H9 (cell line): ENCODE data around the gene RERE. TPM values are rescaled to one million over a fixed set of nuclear protein-coding genes. Genes with fewer than 3 reads are reported as not detected.

ENCODE experiments used
- DNase-seq: peaks from one replicate; pipeline ENCODE4 v3.0.0-alpha.2; 2017
- H2AFZ ChIP-seq: one replicate; pipeline ENCODE4 v1.6.1; 2013; ENCODE audit warnings: mild to moderate bottlenecking, low read length, control low read depth, moderate library complexity
- H2AK5ac ChIP-seq: 2 replicates; pipeline ENCODE4 v1.6.1; 2013; ENCODE audit warnings: low read length, control low read depth, mixed read lengths; ENCODE audit not compliant: insufficient read length
- H2BK120ac ChIP-seq: one replicate; pipeline ENCODE4 v1.6.1; 2013; ENCODE audit warnings: low read depth, mild to moderate bottlenecking, low read length, control low read depth, inconsistent platforms; ENCODE audit not compliant: poor library complexity, severe bottlenecking
- H2BK12ac ChIP-seq: 2 replicates; pipeline ENCODE4 v1.6.1; 2013; ENCODE audit warnings: low read length, control low read depth, mixed read lengths, low read depth; ENCODE audit not compliant: insufficient read length
- H2BK15ac ChIP-seq: 2 replicates; pipeline ENCODE4 v1.6.1; 2013; ENCODE audit warnings: low read depth, low read length, control low read depth
- H2BK20ac ChIP-seq: one replicate; pipeline ENCODE4 v1.6.1; 2013; ENCODE audit warnings: low read depth, mild to moderate bottlenecking, low read length, control low read depth, inconsistent platforms; ENCODE audit not compliant: poor library complexity, severe bottlenecking
- H2BK5ac ChIP-seq: 2 replicates; pipeline ENCODE4 v1.6.1; 2013; ENCODE audit warnings: low read length, control low read depth, mixed read lengths; ENCODE audit not compliant: insufficient read length
- H3K14ac ChIP-seq: 2 replicates; pipeline ENCODE4 v1.6.1; 2013; ENCODE audit warnings: low read length, control low read depth; ENCODE audit not compliant: insufficient read depth
- H3K18ac ChIP-seq: 2 replicates; pipeline ENCODE4 v1.6.1; 2013; ENCODE audit warnings: low read depth, mild to moderate bottlenecking, mixed read lengths, low read length, control low read depth; ENCODE audit not compliant: insufficient read length
- H3K23ac ChIP-seq: 2 replicates; pipeline ENCODE4 v1.6.1; 2013; ENCODE audit warnings: low read length, control low read depth, mixed read lengths, low read depth; ENCODE audit not compliant: insufficient read length
- H3K23me2 ChIP-seq: 2 replicates; pipeline ENCODE4 v1.6.1; 2013; ENCODE audit warnings: low read depth, mild to moderate bottlenecking, mixed read lengths, low read length, control low read depth; ENCODE audit not compliant: insufficient read length, poor library complexity, severe bottlenecking
- H3K27ac ChIP-seq: 2 replicates; pipeline ENCODE4 v1.5.1; 2013; ENCODE audit warnings: low read length, control low read depth, mixed read lengths, low read depth; ENCODE audit not compliant: insufficient read length
- H3K27me3 ChIP-seq: 2 replicates; pipeline ENCODE4 v1.6.1; 2013; ENCODE audit warnings: low read length, control low read depth, inconsistent platforms; ENCODE audit not compliant: insufficient read depth
- H3K4ac ChIP-seq: 2 replicates; pipeline ENCODE4 v1.6.1; 2013; ENCODE audit warnings: low read depth, mild to moderate bottlenecking, control low read depth, inconsistent platforms, low read length, moderate library complexity
- H3K4me1 ChIP-seq: 2 replicates; pipeline ENCODE4 v1.6.1; 2013; ENCODE audit warnings: low read length, control low read depth, inconsistent platforms; ENCODE audit not compliant: insufficient read depth
- H3K4me2 ChIP-seq: 2 replicates; pipeline ENCODE4 v1.6.1; 2013; ENCODE audit warnings: low read length, control low read depth, mixed read lengths; ENCODE audit not compliant: insufficient read length, insufficient read depth
- H3K56ac ChIP-seq: 2 replicates; pipeline ENCODE4 v1.6.1; 2013; ENCODE audit warnings: low read depth, mild to moderate bottlenecking, mixed read lengths, low read length, control low read depth; ENCODE audit not compliant: insufficient read length
- H3K79me1 ChIP-seq: 2 replicates; pipeline ENCODE4 v1.6.1; 2013; ENCODE audit warnings: low read depth, mild to moderate bottlenecking, moderate library complexity, low read length, control low read depth, inconsistent platforms; ENCODE audit not compliant: insufficient read depth, poor library complexity, severe bottlenecking
- H3K79me2 ChIP-seq: 2 replicates; pipeline ENCODE4 v1.6.1; 2013; ENCODE audit warnings: low read length, control low read depth, inconsistent platforms; ENCODE audit not compliant: insufficient read depth
- H3K9ac ChIP-seq: 2 replicates; pipeline ENCODE4 v1.6.1; 2013; ENCODE audit warnings: low read length, control low read depth, mixed read lengths; ENCODE audit not compliant: insufficient read length; ENCODE audit errors: extremely low read depth
- H3K9me3 ChIP-seq: one replicate; pipeline ENCODE4 v1.6.1; 2013; ENCODE audit warnings: low read depth, low read length, inconsistent platforms; ENCODE audit not compliant: control insufficient read depth
- H3T11ph ChIP-seq: one replicate; pipeline ENCODE4 v1.6.1; 2013; ENCODE audit warnings: mild to moderate bottlenecking, low read length, control low read depth, inconsistent platforms
- H4K20me1 ChIP-seq: one replicate; pipeline ENCODE4 v1.6.1; 2013; ENCODE audit not compliant: control insufficient read depth, insufficient read length, insufficient read depth
- H4K5ac ChIP-seq: 2 replicates; pipeline ENCODE4 v1.6.1; 2013; ENCODE audit warnings: low read depth, mild to moderate bottlenecking, mixed read lengths, low read length, control low read depth; ENCODE audit not compliant: insufficient read length
- H4K8ac ChIP-seq: replicated peaks from 2 replicates; pipeline ENCODE4 v1.6.1; 2013; ENCODE audit warnings: low read length, control low read depth, mixed read lengths, low read depth; ENCODE audit not compliant: insufficient read length
- H4K91ac ChIP-seq: 2 replicates; pipeline ENCODE4 v1.6.1; 2013; ENCODE audit warnings: low read depth, mild to moderate bottlenecking, moderate library complexity, mixed read lengths, low read length, control low read depth; ENCODE audit not compliant: insufficient read length
- H3K27ac Mint-ChIP-seq, 3 experiments: 2 replicates in 2 of 3; 3 replicates in 1 of 3; pipeline ENCODE4 v1.8.0; 2020 to 2021; ENCODE audit warnings: mixed read lengths in 3 of 3, mild to moderate bottlenecking in 1 of 3, moderate library complexity in 1 of 3
- H3K27me3 Mint-ChIP-seq: 2 replicates; pipeline ENCODE4 v1.8.0; 2021; ENCODE audit warnings: low read depth, mild to moderate bottlenecking, moderate library complexity, mixed read lengths
- H3K36me3 Mint-ChIP-seq, 3 experiments: 2 replicates in 2 of 3; 3 replicates in 1 of 3; pipeline ENCODE4 v1.8.0; 2020 to 2021; ENCODE audit warnings: low read depth in 3 of 3, mixed read lengths in 3 of 3; ENCODE audit not compliant: insufficient read depth in 1 of 3
- H3K4me1 Mint-ChIP-seq, 2 experiments: 2 replicates each; pipeline ENCODE4 v1.8.0; 2020; ENCODE audit warnings: mixed read lengths in 2 of 2
- H3K4me3 Mint-ChIP-seq, 2 experiments: 2 replicates in 1 of 2; 3 replicates in 1 of 2; pipeline ENCODE4 v1.8.0; 2020 to 2021; ENCODE audit warnings: mild to moderate bottlenecking in 2 of 2, mixed read lengths in 2 of 2, moderate library complexity in 1 of 2
- H3K9me3 Mint-ChIP-seq, 2 experiments: 2 replicates in 1 of 2; 3 replicates in 1 of 2; pipeline ENCODE4 v1.8.0; 2020; ENCODE audit warnings: mild to moderate bottlenecking in 2 of 2, mixed read lengths in 2 of 2, moderate library complexity in 1 of 2
- WGBS: extraction: QIAGEN DNeasy Blood & Tissue Kit; methylation state at CpG from one replicate; pipeline ENCODE4 v1.1.7; 2013; ENCODE audit warnings: missing lambda C conversion rate, low lambda C conversion rate, mixed read lengths; ENCODE audit not compliant: insufficient read length; ENCODE audit errors: extremely low coverage; 5-methylcytosine and 5-hydroxymethylcytosine counted together
- total RNA-seq: library from RNA; stranded (reverse); gene quantifications from 2 replicates; pipeline ENCODE4 v1.2.1, GENCODE V29; 2021
- TF ChIP-seq, protein P1 (sequence below): fragments of 200-600 bp; sonication (generic); conservative IDR thresholded peaks from 3 replicates; pipeline ENCODE4 v1.8.0; 2021; ENCODE audit warnings: antibody characterized with exemption, mild to moderate bottlenecking

The RERE gene
- total RNA-seq, 1 experiment from 2014 or later: 103 TPM

DNA sequence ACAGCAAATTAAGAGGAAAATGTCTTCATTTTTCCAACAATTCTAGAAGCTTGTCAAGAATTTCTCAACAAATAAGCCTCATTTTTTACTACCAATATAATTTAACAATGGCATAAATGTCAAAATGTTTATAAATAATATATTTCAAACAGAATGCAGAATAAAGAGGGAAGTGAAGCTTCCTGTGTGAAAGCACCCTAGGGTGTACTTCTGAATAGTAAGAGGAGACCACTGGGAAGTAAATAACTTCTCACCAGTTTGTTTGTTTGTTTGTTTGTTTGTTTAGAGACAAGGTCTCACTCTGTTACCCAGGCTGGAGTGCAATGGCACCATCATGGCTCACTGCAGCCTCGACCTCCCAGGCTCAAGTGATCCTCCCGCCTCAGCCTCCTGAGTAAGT lies 255.2 kb downstream of the RERE start:
- Mint-ChIP-seq H3K4me1 (peaks cover 23 to 30% of the 10 kb centered on the region in 2 experiments), H3K4me3 (no peak overlapping the region), H3K27ac (peak overlapping the region in 1 of 3 experiments; percentile 68; a peak in 1 of 7 replicates), H3K27me3 (no peaks in the 10 kb centered on the region), H3K9me3 (no peaks in the 10 kb centered on the region), H3K36me3 (peaks cover 3 to 7% (median 3%) of the 10 kb centered on the region in 3 experiments; a peak in 3 of 7 replicates)
- H3K79me2 ChIP-seq: peaks cover 11% of the 10 kb centered on the region; the same call in 1 of the 2 replicates
- no peak overlapping the region for H4K91ac ChIP-seq
- H3T11ph ChIP-seq: no peak overlapping the region
- no peak overlapping the region for H2BK5ac ChIP-seq
- H3K9me3 ChIP-seq: no peaks in the 10 kb centered on the region
- H3K23me2 ChIP-seq: no peaks in the 10 kb centered on the region
- WGBS: no CpG with 5 or more reads among the region's 2 CpGs
- H2BK15ac ChIP-seq: no peak overlapping the region
- no peak overlapping the region for H3K4ac ChIP-seq
- no peak overlapping the region for H3K14ac ChIP-seq
- no peaks in the 10 kb centered on the region for H4K20me1 ChIP-seq
- no peak overlapping the region for H3K18ac ChIP-seq
- no peak overlapping the region for H4K5ac ChIP-seq
- H2AFZ ChIP-seq: no peak overlapping the region
- no peak overlapping the region for H4K8ac ChIP-seq
- H2BK20ac ChIP-seq: no peak overlapping the region
- no peak overlapping the region for H3K23ac ChIP-seq
- DNase-seq: no peak
- peaks cover 3% of the 10 kb centered on the region; the same call in 1 of the 2 replicates for H3K4me1 ChIP-seq
- H3K27me3 ChIP-seq: no peaks in the 10 kb centered on the region
- no peak overlapping the region for H2BK120ac ChIP-seq
- H3K27ac ChIP-seq: no peak overlapping the region
- TF ChIP-seq, protein P1, sequence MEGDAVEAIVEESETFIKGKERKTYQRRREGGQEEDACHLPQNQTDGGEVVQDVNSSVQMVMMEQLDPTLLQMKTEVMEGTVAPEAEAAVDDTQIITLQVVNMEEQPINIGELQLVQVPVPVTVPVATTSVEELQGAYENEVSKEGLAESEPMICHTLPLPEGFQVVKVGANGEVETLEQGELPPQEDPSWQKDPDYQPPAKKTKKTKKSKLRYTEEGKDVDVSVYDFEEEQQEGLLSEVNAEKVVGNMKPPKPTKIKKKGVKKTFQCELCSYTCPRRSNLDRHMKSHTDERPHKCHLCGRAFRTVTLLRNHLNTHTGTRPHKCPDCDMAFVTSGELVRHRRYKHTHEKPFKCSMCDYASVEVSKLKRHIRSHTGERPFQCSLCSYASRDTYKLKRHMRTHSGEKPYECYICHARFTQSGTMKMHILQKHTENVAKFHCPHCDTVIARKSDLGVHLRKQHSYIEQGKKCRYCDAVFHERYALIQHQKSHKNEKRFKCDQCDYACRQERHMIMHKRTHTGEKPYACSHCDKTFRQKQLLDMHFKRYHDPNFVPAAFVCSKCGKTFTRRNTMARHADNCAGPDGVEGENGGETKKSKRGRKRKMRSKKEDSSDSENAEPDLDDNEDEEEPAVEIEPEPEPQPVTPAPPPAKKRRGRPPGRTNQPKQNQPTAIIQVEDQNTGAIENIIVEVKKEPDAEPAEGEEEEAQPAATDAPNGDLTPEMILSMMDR: no peak
- H3K9ac ChIP-seq: no peak overlapping the region
- H3K56ac ChIP-seq: no peak overlapping the region
- no peaks in the 10 kb centered on the region for H3K79me1 ChIP-seq
- no peak overlapping the region for H3K4me2 ChIP-seq
- no peak overlapping the region for H2BK12ac ChIP-seq
- H2AK5ac ChIP-seq: no peak overlapping the region
